ENCODE measurements around the gene PDZD8.

Gene PDZD8

GRCh38 chr10:117353684-117354083 lies 21.6 kb downstream of the PDZD8 start:
- H3K27ac ChIP-seq = no peak overlapping the region
- TF ChIP-seq ZFX (IDR thresholded peaks at IDR 0.05; ENCODE audit: borderline replicate concordance) = no peak
- TF ChIP-seq CTCF (IDR thresholded peaks at IDR 0.05) = no peak

- no peak overlapping the region for H3K27ac ChIP-seq
- TF ChIP-seq CTCF (IDR thresholded peaks at IDR 0.05) (no peak), ZFX (IDR thresholded peaks at IDR 0.05; ENCODE audit: borderline replicate concordance) (no peak)
Observed at GRCh38 chr10:117352724-117353123, 22.5 kb downstream of the PDZD8 start.

- TF ChIP-seq ZFX (IDR thresholded peaks at IDR 0.05; ENCODE audit: borderline replicate concordance) (no peak), CTCF (IDR thresholded peaks at IDR 0.05) (no peak)
- H3K27ac ChIP-seq = no peak overlapping the region
Observed at GRCh38 chr10:117351996-117352395, 23.2 kb downstream of the PDZD8 start.

- TF ChIP-seq CTCF (IDR thresholded peaks at IDR 0.05) = no peak
- no peak for TF ChIP-seq ZFX (IDR thresholded peaks at IDR 0.05; ENCODE audit: borderline replicate concordance)
- no peak overlapping the region for H3K27ac ChIP-seq
Observed at GRCh38 chr10:117351558-117351957, 23.7 kb downstream of the PDZD8 start.

- no peak for TF ChIP-seq ZFX (IDR thresholded peaks at IDR 0.05; ENCODE audit: borderline replicate concordance)
- no peak for TF ChIP-seq CTCF (IDR thresholded peaks at IDR 0.05)
- H3K27ac ChIP-seq = no peak overlapping the region
Observed at GRCh38 chr10:117350909-117351308, 24.3 kb downstream of the PDZD8 start.

- TF ChIP-seq CTCF (IDR thresholded peaks at IDR 0.05) (no peak), ZFX (IDR thresholded peaks at IDR 0.05; ENCODE audit: borderline replicate concordance) (no peak)
- H3K27ac ChIP-seq = no peak overlapping the region
Observed at GRCh38 chr10:117348236-117348635, 27.0 kb downstream of the PDZD8 start.

GRCh38 chr10:117346574-117346973 lies 28.7 kb downstream of the PDZD8 start:
- TF ChIP-seq CTCF (IDR thresholded peaks at IDR 0.05) (no peak), ZFX (IDR thresholded peaks at IDR 0.05; ENCODE audit: borderline replicate concordance) (no peak)
- H3K27ac ChIP-seq = no peak overlapping the region

Measured in 22Rv1 (cell line).